ENCODE measurements around the gene NSG1.

The NSG1 gene

DNA sequence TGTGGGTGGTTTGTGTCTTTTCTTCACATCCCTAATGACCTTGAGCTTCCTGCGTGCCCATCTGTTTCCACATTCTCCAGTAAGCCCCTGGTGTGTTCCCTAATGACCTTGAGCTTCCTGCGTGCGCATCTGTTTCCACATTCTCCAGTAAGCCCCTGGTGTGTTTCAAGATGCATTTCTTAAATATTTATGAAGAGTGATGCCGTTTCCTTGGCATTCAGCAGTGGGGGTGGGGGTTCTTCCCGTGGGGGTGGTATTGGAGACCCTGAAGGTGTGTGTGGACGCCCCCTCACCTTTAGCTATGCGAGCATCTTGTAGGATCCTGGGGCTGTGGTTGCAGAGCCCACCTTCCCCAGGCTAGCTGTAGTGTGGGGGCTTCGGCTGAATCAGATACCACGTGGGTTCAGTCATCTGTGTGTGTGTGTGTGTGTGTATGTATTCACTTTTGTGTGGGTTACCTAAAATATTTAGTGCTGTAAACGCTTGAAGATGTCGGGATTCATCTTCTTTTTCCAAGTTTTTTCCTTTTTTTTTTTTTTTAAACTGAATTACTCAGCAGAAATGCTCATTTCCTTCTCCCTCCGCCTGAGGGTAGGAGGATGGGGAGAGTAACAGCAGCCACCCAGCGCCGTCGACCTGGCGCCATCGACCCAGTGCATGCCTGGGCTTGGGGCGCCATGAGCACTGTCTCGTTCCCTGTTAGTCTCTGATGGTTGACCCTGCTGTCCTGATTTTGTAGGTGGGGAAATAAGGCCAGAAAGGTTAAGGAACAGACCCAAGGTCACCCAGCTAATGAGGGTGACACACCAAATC lies 9.9 kb downstream of the NSG1 start:
- DNase-seq, result no peak

DNA sequence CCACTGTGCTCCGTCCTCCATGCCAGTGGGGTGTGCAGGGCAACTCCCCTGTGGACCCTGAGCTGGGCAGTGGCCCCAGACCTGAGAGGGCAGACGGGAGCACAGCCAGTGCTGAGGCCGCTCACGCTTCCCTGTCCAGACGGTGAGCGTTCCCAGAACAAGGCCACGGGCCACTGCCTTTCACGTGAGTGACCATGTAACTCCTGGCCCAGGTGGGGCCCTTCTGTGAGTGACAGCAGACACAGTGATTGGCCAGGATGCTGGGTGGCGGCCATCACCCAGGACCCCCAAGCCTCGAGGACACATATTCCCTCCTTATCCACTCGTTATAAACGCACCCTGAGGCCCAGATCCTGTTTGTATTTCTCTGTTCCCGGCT lies 10.5 kb downstream of the NSG1 start:
- no peak for DNase-seq

DNA sequence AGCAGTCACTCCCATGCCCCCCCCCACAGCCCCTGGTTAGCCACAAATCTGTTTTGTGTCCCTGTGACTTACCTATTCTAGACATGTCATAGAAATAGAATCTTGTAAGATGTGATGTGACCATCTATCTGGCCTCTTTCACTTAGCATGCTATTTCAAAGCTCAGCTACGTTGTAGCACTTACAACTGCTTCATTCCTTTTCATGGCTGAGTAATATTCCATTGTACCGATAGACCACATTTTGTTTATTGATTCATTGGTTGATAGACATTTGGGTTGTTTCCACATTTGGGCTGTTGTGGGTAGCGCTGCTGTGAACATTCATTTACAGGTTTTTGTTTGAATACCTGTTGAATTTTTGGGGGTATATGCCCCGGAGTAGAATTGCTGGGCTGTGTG lies 11.5 kb downstream of the NSG1 start:
- no peak for DNase-seq

DNA sequence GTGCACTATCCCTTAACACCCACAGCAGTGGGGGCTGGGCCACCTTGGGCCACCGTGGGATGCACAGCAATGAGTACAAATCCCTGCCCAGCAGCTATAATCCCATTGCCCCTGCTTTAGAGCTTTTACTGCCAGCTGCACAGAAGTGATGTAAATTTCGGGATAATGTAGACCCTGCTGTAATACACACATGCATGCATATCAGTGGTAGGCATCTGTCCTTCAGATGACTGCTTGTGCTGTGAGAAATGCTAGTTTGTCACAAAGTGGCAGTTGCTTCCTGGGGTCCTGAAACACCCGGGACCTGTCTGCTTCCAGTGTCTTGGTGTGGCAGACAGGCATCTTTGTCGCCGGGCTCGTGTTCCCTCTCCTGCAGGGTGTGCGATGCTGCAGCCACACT lies 14.1 kb downstream of the NSG1 start:
- DNase-seq, result no peak

DNA sequence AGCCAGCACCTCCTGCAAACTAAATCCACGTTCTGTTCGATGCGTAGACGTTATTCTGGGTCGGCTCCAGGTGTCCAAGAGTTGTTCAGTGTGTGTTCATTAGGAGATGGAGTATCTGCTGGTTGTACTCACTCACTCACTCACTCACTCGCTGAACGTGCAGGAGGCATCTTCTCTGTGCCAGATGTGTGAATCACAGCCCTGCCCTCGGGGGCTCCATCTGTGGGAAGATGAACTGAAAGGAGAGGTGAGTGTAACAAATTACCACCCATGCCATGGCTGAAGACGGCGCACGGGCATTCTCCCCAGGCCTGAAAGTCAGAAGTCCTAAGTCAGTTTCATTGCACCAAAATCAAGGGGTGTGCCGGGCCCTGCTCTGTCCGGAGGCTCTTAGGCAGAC lies 16.1 kb downstream of the NSG1 start:
- no peak for DNase-seq

DNA sequence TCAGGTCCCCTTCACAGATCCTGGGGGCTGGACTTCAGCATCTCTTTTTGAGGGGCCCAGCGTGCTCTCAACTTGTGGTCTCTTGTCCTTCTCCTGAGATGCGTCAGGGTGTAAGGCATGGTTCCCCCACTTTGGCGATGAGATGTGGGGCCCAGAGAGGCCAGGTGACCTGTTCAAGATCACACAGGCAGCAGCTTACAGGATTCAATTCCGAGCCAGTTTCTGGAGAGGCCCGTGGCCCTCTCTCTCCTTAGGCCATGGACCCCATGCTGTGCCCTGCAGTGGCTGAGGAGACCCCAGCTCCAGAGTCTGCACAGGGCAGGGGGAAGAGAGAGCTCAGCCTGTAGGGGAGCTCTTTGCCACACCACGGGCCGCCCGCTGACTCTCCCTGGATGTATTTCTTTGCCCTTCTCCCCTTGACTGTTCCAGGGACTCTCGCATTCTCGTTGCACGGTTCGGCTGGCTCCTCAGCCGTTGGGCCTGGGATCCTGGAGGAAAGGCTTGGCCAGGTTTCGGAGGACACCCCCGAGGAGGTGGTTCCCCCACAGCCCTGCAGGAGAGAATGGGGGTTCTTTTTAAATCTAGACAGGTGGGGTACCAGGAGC lies 18.6 kb downstream of the NSG1 start:
- no peak for DNase-seq

DNA sequence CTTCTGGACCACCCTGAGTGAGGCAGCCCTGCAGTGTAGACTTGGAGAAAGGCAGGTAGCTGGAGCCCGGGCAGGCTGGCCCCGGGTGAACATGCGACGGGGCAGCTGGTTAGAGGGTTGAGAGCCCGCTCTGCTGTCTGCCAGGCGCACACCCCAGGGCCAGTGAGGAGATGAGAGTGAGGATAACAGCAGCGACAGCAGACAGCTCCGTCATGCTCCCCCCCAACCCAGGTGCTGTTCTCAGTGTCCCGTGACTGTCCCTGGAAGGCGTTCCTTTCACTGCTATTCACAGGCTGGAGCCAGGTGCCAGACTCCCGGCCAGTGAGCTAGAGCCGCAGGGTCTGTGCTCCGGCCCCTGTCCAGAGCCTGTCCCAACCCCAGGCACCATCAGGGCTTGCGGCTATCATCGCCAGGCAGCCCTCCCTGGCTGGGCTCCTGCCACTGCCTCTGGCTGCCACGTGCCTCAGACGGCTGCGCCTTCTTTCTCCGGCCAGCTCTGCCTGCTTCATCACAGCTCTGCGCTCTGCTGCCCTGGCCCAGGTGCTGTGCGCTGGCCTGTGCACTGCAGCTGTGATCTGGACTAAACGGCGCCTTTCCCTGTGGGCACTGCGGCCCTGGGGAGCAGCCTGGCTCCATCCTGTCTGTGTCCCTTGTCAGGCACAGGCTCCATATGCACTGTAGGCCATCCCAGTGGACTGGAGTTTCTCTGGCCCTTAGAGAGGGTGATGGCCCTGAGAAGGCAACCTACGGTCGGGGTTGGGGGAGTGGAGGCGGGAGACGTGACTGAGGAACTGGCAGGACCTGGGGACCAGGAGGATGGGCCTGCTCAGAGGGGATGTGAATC lies 19.8 kb downstream of the NSG1 start:
- DNase-seq, result no peak

DNA sequence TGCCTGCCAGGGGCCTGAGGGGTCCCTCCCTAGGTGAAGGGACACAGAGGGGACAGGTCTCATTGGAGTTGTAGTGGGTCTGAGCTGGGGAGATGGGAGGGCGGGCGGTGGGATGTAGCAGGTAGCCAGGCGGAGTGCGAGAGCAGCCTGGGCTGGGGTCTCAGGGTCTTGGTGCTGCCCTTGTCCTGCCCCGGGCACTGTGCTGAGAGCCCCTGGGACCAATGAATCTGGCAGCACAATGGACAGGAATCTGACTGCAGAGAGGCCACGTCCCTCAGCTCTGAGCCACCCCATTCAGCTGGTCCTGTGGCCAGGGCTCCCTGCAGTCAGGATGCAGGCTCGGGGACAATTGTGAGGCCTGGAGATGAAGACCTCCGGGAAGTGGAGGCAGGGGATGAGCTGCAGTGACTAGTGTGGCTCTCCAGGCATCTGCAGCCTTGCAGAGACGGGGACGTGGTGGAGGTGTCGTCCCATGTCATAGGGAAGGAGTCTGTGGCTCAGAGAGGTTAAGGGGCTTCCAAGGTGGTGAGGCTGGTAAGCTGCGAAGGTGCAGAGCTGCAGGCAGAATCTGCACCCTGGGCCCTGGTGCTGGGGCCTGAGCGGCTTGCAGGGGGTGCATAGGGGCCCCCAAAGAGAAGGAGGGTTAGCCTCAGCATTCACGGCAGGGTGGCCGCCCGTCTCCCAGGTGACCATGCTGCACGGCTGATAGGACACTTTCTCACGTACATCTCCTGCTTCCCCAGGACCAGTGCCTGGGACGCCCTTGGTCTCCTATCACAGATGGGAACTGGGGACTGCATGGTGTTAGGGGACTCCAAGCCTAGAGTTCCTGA lies 20.6 kb downstream of the NSG1 start:
- DNase-seq, result no peak

DNA sequence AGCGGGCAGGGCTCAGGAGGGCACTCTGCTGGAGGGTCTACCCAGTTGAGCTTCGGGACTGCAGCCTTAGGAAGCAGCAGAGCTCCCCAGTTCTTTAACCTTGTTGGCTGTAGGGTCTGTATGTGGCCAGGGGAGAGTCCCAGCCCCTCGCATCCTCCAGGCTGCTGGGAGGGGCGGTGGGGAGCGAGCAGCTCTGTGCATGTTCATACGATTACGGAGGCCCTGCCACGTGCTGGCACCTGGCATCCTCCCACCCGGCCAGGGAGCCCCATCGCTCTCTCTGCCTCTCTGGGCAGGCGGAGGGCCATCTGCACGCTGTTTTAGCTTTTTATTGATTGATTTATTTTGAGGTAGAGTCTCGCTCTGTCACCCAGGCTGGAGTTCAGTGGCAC lies 21.2 kb downstream of the NSG1 start:
- DNase-seq, result no peak

DNA sequence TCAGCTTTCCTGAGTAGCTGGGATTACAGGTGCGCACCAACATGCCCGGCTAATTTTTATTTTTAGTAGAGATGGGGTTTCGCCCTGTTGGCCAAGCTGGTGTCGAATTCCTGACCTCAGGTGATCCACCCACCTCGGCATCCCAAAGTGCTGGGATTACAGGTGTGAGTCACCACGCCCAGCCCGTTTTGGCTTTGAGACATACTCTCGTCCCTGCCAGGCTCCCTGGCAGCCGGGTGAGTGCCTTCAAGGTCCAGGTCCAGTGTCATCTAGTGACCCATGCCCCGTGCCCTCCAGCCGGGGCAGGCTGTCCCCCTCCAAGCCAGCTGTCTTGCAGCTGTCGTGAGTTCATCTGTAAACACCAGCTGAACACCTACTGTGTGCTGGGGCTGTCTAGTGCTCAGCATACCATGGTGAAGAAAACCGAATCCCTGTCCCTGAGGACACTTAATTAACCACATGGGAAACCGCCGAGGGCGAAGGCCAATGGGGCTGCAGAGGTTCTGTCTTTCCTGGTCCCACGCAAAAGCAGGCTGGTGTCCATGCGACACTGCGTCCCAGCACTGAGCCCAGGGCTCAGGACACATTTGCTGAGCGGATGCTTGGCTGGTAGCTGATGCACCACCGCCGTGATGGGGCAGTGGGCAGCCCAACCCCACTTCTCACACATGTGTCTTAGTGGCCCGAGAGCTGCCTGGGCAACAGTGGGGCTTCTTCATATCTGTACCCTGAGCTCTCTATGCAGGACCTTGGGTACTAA lies 21.9 kb downstream of the NSG1 start:
- no peak for DNase-seq

DNA sequence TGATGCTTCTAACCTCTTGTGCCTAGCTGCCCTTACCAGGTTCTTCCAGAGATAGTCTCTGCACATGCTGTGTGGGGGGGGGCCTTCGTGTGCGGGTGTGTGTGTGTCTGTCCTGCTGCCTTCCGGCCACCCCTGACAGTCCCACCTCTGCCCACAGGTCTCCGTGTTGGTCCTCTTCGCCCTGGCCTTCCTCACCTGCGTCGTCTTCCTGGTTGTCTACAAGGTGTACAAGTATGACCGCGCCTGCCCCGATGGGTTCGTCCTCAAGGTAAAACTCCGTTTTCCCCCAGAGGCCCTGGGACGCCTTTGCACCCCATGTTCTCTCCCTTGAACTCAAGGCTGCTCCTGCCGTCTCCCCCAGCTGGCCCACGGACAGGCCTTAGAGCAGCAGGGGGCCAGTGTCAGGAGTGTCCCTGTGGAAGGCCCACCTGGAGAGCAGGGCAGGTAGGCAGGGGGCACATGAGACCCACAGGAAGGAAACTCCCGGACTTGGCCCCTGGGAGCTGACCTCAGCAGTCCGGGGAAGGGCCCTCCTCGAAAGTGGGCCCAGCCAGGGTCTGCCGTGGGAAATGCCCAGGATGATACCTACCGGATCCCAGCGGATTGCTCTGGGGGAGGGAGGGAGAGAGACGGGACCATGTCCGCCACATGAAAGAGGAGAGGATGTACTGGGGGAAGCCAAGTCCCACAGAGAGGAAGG lies 22.7 kb downstream of the NSG1 start:
- no peak for DNase-seq

DNA sequence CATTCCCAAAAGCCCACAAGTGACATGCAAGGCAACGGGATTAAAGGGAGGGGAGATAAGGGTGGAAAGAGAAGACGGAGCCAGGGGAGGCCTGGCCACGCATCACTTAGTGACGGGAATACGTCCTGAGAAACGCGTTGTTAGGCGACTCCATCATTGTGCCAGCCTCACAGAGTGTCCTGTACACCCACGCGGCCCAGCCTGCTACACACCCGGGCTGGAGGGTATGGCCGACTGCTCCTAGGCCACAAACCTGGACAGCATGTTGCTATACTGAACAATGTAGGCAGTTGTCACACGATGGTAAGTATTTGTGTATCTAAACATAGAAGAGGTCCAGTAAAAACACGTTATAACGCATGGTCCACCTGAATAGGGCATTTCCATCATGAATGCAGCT lies 23.4 kb downstream of the NSG1 start:
- no peak for DNase-seq

DNA sequence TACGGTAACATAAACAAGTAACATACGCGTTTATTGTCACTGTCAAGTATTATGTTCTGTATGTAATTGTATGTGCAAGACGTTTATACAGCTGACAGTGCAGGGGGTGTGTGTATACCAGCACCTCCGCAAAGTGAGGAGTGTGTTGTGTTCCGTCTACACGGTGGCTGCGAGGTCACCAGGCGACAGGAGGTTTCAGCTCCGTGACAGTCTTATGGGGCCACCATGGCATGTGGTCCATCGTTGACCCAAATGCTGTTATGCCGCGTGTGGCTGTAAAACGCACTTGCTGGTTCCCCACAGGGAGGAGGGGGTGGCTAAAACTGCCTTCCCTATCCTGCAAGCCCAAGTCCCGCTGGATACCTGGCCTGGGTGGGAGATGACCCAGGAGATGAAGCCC lies 25.0 kb downstream of the NSG1 start:
- DNase-seq, result no peak

DNA sequence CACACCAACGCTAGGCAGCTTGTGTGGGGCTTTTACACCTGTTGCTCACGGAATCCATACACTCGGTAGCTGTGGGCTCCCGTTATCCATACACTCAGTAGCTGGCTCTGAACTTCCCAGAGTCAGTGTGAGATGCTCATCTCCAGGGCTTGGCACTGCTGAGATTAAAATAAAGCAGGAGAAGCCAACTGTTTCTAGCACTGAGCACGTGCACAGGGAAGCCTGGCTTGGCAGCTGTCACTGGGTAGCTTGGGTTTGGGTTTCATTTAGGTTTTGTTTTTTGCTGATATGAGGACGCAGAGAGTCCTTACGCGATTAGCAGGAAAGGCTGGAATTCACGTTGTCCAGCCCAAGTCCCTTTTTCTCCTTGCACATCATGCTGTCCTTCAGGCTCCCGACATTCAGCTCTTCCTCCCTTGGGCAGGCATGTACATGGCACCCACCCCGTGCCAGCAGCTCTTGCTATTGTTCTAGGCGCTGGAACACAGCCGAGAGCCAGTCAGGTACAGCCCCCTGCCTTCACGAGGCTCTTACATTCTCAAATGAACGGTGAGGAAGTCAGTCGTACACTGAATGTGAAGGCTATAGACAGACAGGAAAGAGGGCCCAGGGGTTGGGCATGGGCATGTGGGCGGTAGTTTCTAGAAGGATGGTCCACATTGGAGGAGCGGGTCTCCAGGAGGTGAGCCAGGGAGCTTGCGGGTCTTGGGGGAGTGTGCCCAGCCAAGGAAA lies 25.9 kb downstream of the NSG1 start:
- no peak for DNase-seq

DNA sequence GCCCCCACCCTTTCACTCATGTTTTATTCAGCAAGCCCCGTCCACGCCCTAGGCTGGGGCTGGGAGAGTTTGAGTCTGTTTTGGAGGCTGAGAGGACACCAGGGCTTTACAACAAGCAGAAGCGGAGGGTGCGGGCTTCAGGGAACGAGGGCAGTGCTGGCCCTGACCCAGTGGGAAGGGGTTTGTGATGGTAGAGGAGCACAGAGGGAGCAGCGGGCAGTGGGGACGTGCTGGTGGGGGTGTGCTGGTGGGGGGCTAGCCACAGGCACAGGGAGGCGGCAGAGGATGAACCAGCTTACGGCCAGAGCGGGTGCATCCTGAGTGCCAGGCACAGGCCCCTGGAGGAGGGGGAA lies 26.4 kb downstream of the NSG1 start:
- DNase-seq, result no peak

DNA sequence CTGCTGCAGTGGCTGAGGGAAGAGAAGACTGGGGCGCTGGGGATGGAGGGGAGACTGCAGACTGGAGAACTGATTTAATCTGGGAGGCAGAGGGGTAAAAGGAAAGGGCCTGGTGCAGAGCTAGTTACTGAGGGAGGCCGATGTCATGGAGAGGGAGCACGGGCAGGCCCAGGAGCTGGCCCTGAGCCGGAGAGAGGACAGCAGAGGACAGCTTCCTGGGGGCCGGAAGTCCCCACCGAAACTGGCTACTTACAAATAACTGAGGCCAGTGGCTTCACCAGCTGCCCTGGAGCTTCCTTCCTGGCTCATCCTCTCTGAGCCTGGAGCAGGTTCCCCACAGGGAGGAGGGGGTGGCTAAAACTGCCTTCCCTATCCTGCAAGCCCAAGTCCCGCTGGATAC lies 26.9 kb downstream of the NSG1 start:
- no peak for DNase-seq

DNA sequence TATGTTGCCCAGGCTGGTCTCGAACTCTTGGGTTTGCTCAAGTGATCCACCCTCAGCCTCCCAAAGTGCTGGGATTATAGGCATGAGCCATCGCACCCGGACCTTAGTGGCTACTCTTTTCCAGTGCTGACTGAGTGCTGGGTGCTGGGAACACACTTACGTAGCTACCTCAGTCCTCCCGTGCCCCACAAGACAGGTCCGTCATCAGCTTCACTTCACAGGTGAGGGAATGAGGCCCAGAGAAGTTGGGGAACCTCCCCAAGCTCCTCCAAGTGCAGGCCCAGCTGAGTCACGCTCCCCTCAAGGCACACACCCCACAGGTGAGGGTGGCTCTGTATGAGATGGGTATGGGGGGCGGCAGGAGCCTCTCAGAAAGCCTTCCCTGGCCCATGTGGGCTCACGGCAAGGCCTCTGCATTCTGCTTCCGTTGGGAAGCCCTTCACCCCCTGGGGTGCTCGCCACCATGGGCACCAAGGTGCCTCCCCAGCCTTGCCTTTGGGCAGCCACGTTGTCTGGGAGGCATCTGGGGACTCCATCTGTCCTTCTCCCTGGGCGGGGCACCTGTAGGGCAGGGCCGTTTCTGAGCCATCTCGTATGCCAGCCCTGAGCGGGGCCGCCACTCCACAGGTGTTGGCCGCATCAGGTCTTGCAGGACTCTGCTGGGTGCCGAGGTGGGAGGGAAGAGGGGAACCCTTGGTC lies 28.4 kb downstream of the NSG1 start:
- no peak for DNase-seq

DNA sequence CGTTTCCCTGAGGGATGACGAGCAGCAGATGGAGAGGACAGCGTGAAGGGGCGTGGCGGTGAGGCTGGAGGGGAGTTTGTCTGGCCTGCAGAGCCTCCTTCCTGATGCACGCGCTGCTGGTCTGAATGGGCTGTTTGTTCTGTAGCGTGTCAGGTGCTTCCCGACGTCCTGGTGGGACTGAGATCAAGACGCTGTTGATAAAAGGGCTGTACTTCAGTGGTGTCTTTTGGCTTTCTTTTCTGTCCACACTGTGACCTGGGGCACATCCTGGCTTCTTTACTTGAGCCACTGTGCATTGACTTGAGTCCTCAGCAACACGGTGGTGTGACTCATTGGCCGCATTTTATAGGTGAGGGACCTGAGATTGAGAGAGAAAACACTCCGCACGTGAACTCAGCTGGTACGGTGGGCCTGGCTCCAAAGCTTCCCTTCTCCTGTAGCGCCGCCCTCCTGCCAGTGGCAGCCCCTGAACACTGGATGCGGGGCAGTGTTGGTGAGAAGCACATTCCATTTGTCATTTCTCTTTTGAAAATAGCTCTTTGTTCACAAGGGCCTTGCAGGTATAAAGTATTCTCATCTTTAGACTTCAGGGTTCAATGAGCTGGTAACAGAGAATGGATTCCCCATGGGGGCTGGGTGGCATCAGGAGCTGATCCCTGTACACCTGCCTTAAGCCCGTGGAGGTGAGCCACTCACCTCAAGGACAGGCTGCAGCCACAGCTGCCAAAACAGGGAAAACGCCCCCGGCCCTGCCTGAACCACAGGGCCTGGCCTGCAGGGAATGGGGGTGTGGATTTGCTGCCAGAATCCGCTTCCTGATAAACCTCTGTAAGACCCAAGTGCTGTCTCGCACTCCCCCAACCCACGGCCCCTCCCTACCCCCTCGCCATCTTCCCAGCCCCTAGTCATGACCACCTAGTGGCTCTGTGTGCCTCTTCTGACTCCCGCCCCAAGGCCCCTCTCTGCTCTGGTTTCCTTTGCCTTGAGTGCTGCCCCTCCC lies 29.2 kb downstream of the NSG1 start:
- no peak for DNase-seq

DNA sequence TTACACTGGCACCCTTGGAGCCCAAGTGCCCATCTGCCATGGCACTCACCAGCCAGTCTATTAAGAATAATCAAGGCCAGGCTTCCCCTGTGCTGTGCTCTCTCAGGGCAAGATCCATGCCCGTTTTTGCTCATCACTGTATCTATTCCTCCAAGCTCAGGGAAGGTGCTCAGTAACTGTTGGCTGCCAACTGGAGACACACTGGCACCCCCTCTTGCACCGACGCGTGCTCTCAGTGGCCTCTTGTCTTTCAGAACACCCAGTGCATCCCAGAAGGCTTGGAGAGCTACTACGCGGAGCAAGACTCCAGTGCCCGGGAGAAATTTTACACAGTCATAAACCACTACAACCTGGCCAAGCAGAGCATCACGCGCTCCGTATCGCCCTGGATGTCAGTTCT lies 30.1 kb downstream of the NSG1 start:
- DNase-seq, result no peak

All from SIG-M5 (cell line).